CD14-positive monocyte (primary cell): ENCODE data around the gene CIROP. TPM values are rescaled to one million over a fixed set of nuclear protein-coding genes. Genes with fewer than 3 reads are reported as not detected.

ENCODE experiments used
- DNase-seq, 3 donors: peaks; one replicate each; pipeline ENCODE4 v3.0.0-alpha.2; 2011 to 2022
- H2AFZ ChIP-seq: 2 replicates; pipeline ENCODE4 v1.6.0; 2012; ENCODE audit warnings: mild to moderate bottlenecking, low read depth, low read length, inconsistent platforms; ENCODE audit not compliant: insufficient read depth, poor library complexity, severe bottlenecking
- H3K27ac ChIP-seq, 2 donors: 1 replicate in 1 of 2; 2 replicates in 1 of 2; pipeline ENCODE4 v1.5.1; 2012 to 2013; ENCODE audit warnings: low read length in 2 of 2, control low read depth in 1 of 2, inconsistent platforms in 1 of 2, low read depth in 1 of 2, mild to moderate bottlenecking in 1 of 2
- H3K27me3 ChIP-seq, 2 donors: one replicate each; pipeline versions ENCODE4 v1.6.0 to v1.6.1; 2011 to 2013; ENCODE audit warnings: low read length in 2 of 2; ENCODE audit not compliant: control insufficient read depth in 2 of 2, insufficient read depth in 2 of 2
- H3K36me3 ChIP-seq, 2 donors: replicated peaks in 1 of 2; 1 replicate in 1 of 2; 2 replicates in 1 of 2; pipeline versions ENCODE4 v1.5.1 to v1.6.1; 2012 to 2013; ENCODE audit warnings: low read length in 2 of 2, control low read depth in 1 of 2, inconsistent platforms in 1 of 2, mild to moderate bottlenecking in 1 of 2; ENCODE audit not compliant: insufficient read depth in 2 of 2, control insufficient read depth in 1 of 2
- H3K4me1 ChIP-seq, 2 donors: 1 replicate in 1 of 2; 2 replicates in 1 of 2; pipeline versions ENCODE4 v1.5.1 to v1.6.1; 2012 to 2013; ENCODE audit warnings: low read length in 2 of 2, control low read depth in 1 of 2, inconsistent platforms in 1 of 2, mild to moderate bottlenecking in 1 of 2, moderate library complexity in 1 of 2; ENCODE audit not compliant: insufficient read depth in 2 of 2, control insufficient read depth in 1 of 2
- H3K4me2 ChIP-seq: replicated peaks from 2 replicates; pipeline ENCODE3; 2012; ENCODE audit warnings: low read length, moderate library complexity, mild to moderate bottlenecking; ENCODE audit not compliant: poor library complexity, severe bottlenecking; ENCODE audit errors: extremely low read depth
- H3K4me3 ChIP-seq, 3 experiments: fragments of 200-600 bp in 1 of 3; sonication (generic) in 1 of 3; replicated peaks in 1 of 3; 1 replicate in 2 of 3; 2 replicates in 1 of 3; pipeline ENCODE4 v1.5.1; 2011 to 2013; ENCODE audit warnings: low read length in 3 of 3, mild to moderate bottlenecking in 3 of 3, control low read depth in 2 of 3, low read depth in 2 of 3, inconsistent platforms in 1 of 3, moderate library complexity in 1 of 3
- H3K79me2 ChIP-seq: 2 replicates; pipeline ENCODE4 v1.6.0; 2012; ENCODE audit warnings: mild to moderate bottlenecking, control low read depth, inconsistent platforms, low read length, moderate library complexity; ENCODE audit not compliant: insufficient read depth
- H3K9ac ChIP-seq: 2 replicates; pipeline ENCODE4 v1.6.0; 2017; ENCODE audit warnings: low read length, mild to moderate bottlenecking; ENCODE audit not compliant: insufficient read depth, poor library complexity, severe bottlenecking
- H3K9me3 ChIP-seq, 2 donors: replicated peaks in 1 of 2; 1 replicate in 1 of 2; 2 replicates in 1 of 2; pipeline versions ENCODE4 v1.5.1 to v1.6.1; 2012 to 2013; ENCODE audit warnings: low read length in 2 of 2, control low read depth in 1 of 2; ENCODE audit not compliant: control insufficient read depth in 1 of 2, insufficient read depth in 1 of 2
- H4K20me1 ChIP-seq: 2 replicates; pipeline ENCODE4 v1.6.0; 2012; ENCODE audit warnings: mild to moderate bottlenecking, low read length, control low read depth, moderate library complexity; ENCODE audit not compliant: insufficient read depth
- H3K27ac Mint-ChIP-seq, 7 donors: one replicate each; pipeline ENCODE4 v1.8.0; 2020; ENCODE audit warnings: mild to moderate bottlenecking in 7 of 7, mixed read lengths in 7 of 7, moderate library complexity in 6 of 7, inconsistent platforms in 2 of 7
- H3K27me3 Mint-ChIP-seq, 3 donors: one replicate each; pipeline ENCODE4 v1.8.0; 2021 to 2022; ENCODE audit warnings: low read depth in 3 of 3, mild to moderate bottlenecking in 3 of 3, mixed read lengths in 3 of 3, moderate library complexity in 3 of 3, inconsistent platforms in 1 of 3
- H3K36me3 Mint-ChIP-seq, 2 donors: one replicate each; pipeline ENCODE4 v1.8.0; 2020; ENCODE audit warnings: mixed read lengths in 2 of 2, inconsistent platforms in 1 of 2, mild to moderate bottlenecking in 1 of 2
- H3K4me1 Mint-ChIP-seq: one replicate; pipeline ENCODE4 v1.8.0; 2020; ENCODE audit warnings: mild to moderate bottlenecking, mixed read lengths
- H3K4me3 Mint-ChIP-seq, 2 donors: one replicate each; pipeline ENCODE4 v1.8.0; 2020; ENCODE audit warnings: mild to moderate bottlenecking in 2 of 2, mixed read lengths in 2 of 2, moderate library complexity in 1 of 2
- H3K9me3 Mint-ChIP-seq, 7 donors: one replicate each; pipeline ENCODE4 v1.8.0; 2020 to 2022; ENCODE audit warnings: mixed read lengths in 7 of 7, mild to moderate bottlenecking in 6 of 7, moderate library complexity in 6 of 7, inconsistent platforms in 2 of 7
- WGBS: methylation state at CpG from one replicate; pipeline ENCODE4 v1.1.5; 2013; ENCODE audit warnings: missing lambda C conversion rate; ENCODE audit not compliant: insufficient coverage; 5-methylcytosine and 5-hydroxymethylcytosine counted together
- intact Hi-C, 2 donors: fragments of 100-400 bp; cut with micrococcal nuclease; formaldehyde crosslinking; loops; one replicate each; pipeline versions ENCODE4 v1.15.0 to v1.15.1; 2023
- polyA plus RNA-seq, 3 donors: library from polyadenylated mRNA; depleted of rRNA in 1 of 3; unstranded in 2 of 3; stranded (reverse) in 1 of 3; fragments of 300-500 nt in 2 of 3; fragments of >200 nt in 1 of 3; fragmentation: Illumina TruSeq in 2 of 3; gene quantifications; 1 replicate in 2 of 3; 2 replicates in 1 of 3; pipeline ENCODE4 v1.2.3, GENCODE V29; 2012 to 2021
- TF ChIP-seq, protein P1 (sequence below): fragments of 200-600 bp; IDR thresholded peaks from one replicate; pipeline ENCODE4 v1.8.0; 2022; ENCODE audit warnings: antibody characterized with exemption, mild to moderate bottlenecking

The CIROP gene
- polyA plus RNA-seq, 3 donors, result not detected

DNA sequence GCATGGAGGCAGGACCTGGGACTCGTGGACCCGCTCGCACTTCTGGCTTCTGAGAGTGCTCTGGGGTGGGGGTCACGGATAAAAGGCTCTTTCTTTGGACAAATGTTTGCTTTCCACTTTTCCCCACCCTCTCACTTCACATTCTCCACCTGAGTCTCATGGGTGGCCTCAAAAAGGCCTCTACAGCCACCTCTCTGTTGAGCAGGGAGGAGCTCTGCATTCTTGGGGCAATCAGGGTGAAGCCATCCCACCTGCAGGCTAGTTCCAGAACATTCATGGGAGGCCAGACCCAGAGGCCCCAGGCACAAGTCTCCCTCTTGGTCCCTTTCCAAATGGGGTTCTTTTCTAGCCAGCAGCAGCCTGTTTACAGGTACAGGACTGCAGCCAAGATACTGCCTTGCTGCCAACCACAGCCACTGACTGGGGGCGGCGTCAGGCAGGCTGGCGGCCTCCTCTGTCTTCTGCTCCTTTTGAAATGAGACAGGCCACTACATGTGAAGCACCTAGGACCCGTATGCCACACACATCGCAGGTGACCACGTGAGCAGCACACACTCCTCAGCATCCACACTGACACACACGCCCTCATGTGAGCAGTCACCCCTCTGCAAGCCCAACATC is 32.5 kb upstream of the CIROP start:
- no peaks in the 10 kb centered on the region for H3K4me1 ChIP-seq
- no peaks in the 10 kb centered on the region for H3K79me2 ChIP-seq
- WGBS, result 90% methylated on average over 7 of the region's 11 CpGs
- H3K9me3 ChIP-seq, result no peaks in the 10 kb centered on the region
- no peak for DNase-seq
- H3K4me3 ChIP-seq, result no peak overlapping the region
- peaks cover 0 to 1% (median 1%) of the 10 kb centered on the region in 3 donors for H3K27me3 Mint-ChIP-seq
- H3K27me3 ChIP-seq, result no peaks in the 10 kb centered on the region
- no peaks in the 10 kb centered on the region for H3K36me3 ChIP-seq
- no peaks in the 10 kb centered on the region for H3K36me3 Mint-ChIP-seq
- no peak overlapping the region for H3K4me3 Mint-ChIP-seq
- H3K9ac ChIP-seq, result no peak overlapping the region
- no peak overlapping the region for H3K27ac ChIP-seq
- H3K4me2 ChIP-seq, result no peak overlapping the region
- H3K27ac Mint-ChIP-seq, result no peak overlapping the region
- no peak overlapping the region for H2AFZ ChIP-seq
- no peaks in the 10 kb centered on the region for H4K20me1 ChIP-seq
- peaks cover 0 to 2% (median 0%) of the 10 kb centered on the region in 7 donors for H3K9me3 Mint-ChIP-seq
- intact Hi-C loops, result no loop called here
- H3K4me1 Mint-ChIP-seq, result no peaks in the 10 kb centered on the region
- TF ChIP-seq, protein P1, sequence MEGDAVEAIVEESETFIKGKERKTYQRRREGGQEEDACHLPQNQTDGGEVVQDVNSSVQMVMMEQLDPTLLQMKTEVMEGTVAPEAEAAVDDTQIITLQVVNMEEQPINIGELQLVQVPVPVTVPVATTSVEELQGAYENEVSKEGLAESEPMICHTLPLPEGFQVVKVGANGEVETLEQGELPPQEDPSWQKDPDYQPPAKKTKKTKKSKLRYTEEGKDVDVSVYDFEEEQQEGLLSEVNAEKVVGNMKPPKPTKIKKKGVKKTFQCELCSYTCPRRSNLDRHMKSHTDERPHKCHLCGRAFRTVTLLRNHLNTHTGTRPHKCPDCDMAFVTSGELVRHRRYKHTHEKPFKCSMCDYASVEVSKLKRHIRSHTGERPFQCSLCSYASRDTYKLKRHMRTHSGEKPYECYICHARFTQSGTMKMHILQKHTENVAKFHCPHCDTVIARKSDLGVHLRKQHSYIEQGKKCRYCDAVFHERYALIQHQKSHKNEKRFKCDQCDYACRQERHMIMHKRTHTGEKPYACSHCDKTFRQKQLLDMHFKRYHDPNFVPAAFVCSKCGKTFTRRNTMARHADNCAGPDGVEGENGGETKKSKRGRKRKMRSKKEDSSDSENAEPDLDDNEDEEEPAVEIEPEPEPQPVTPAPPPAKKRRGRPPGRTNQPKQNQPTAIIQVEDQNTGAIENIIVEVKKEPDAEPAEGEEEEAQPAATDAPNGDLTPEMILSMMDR, result no peak

DNA sequence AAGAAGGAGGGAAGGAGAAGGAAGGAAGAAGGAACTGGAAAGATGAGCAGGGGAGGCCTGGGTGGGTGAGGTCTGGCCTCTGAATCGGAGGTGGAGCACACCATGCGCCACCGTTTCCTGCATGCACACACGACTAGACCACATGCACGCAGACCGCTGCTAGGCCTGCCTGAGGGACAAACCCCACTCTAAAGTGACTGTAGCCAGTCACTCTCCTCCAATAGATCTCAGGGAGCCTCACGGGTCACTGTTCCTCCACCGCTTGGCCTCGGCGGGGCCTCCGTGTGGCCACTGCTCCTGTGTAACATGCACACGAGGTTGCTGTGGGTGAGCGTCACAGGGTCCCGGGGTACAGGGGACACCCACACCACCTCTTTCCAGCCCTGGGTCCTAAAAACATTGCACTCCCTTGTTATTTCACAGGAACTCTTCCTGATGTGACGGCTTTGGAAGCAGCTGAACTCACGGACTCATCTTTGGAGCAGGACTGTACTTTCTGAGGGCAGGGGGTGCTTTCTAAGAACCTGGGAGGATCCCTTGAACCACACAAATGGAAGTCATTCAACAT is 31.9 kb upstream of the CIROP start:
- intact Hi-C loops, result no loop called here
- no peak for DNase-seq
- Mint-ChIP-seq H3K4me1 (no peaks in the 10 kb centered on the region), H3K4me3 (no peak overlapping the region), H3K27ac (no peak overlapping the region), H3K36me3 (no peaks in the 10 kb centered on the region), H3K9me3 (peaks cover 0 to 2% (median 0%) of the 10 kb centered on the region in 7 donors), H3K27me3 (peaks cover 0 to 1% (median 1%) of the 10 kb centered on the region in 3 donors)
- WGBS, result 82% methylated on average over 16 of the region's 16 CpGs
- no peak overlapping the region for H3K4me3 ChIP-seq
- H3K36me3 ChIP-seq, result no peaks in the 10 kb centered on the region
- TF ChIP-seq, protein P1, result no peak
- H3K9me3 ChIP-seq, result no peaks in the 10 kb centered on the region
- no peak overlapping the region for H3K4me2 ChIP-seq
- H2AFZ ChIP-seq, result no peak overlapping the region
- H4K20me1 ChIP-seq, result no peaks in the 10 kb centered on the region
- H3K27me3 ChIP-seq, result no peaks in the 10 kb centered on the region
- no peak overlapping the region for H3K9ac ChIP-seq
- H3K4me1 ChIP-seq, result peaks cover 0 to under 1% of the 10 kb centered on the region in 2 donors
- no peaks in the 10 kb centered on the region for H3K79me2 ChIP-seq
- H3K27ac ChIP-seq, result no peak overlapping the region
